ENCODE data around the gene CTBP1. TPM values are rescaled to one million over a fixed set of nuclear protein-coding genes. Genes with fewer than 3 reads are reported as not detected.

Gene CTBP1
- total and polyA plus RNA-seq, 9 of the 15 experiments (the other 6 are each of a cell fraction or from before 2014, with no cell fraction given): 14.5 to 162 (median 68.2) TPM

- TF ChIP-seq ZBTB2 (IDR thresholded peaks at IDR 0.05): no peak
- TF ChIP-seq PRPF4 (IDR thresholded peaks at IDR 0.05; ENCODE audit: insufficient read depth, low read depth, low read length, poor library complexity, severe bottlenecking): no peak
- peak; percentile 81 for TF ChIP-seq FOSL1 (tag; conservative IDR thresholded peaks at IDR 0.05)
- no peak for TF ChIP-seq U2AF1 (optimal IDR thresholded peaks at IDR 0.05; ENCODE audit: low read depth, low read length)
- TF ChIP-seq PURB (CRISPR knock-in tag; IDR thresholded peaks at IDR 0.05; ENCODE audit: low read depth): no peak
- TF ChIP-seq CBFB (CRISPR knock-in tag; IDR thresholded peaks at IDR 0.05): no peak
- TF ChIP-seq KDM1A (IDR thresholded peaks at IDR 0.05): no peak
- no peak for TF ChIP-seq CREB5 (CRISPR knock-in tag; IDR thresholded peaks at IDR 0.05)
- no peak for TF ChIP-seq ZNF311 (CRISPR knock-in tag; IDR thresholded peaks at IDR 0.05)
- TF ChIP-seq CGGBP1 (CRISPR knock-in tag; IDR thresholded peaks at IDR 0.05): no peak
- no peak for TF ChIP-seq C11orf30 (IDR thresholded peaks at IDR 0.05; ENCODE audit: low read depth)
- TF ChIP-seq MYBL2 (IDR thresholded peaks at IDR 0.05; ENCODE audit: low read depth): no peak
- no peak for TF ChIP-seq MYBL2 (CRISPR knock-in tag; IDR thresholded peaks at IDR 0.05; ENCODE audit: borderline replicate concordance)
- TF ChIP-seq ZKSCAN3 (CRISPR knock-in tag; IDR thresholded peaks at IDR 0.05): no peak
- no peak for TF ChIP-seq ZNF212 (CRISPR knock-in tag; IDR thresholded peaks at IDR 0.05)
- no peak for TF ChIP-seq CC2D1A (IDR thresholded peaks at IDR 0.05)
- TF ChIP-seq ZNF707 (CRISPR knock-in tag; conservative IDR thresholded peaks at IDR 0.05): no peak
- no peak for TF ChIP-seq POLR2AphosphoS5 (IDR thresholded peaks at IDR 0.05; ENCODE audit: control insufficient read depth, insufficient read depth, low read depth, low read length)
- TF ChIP-seq STAT6 (CRISPR knock-in tag; IDR thresholded peaks at IDR 0.05): no peak
- no peak for TF ChIP-seq NFATC3 (IDR thresholded peaks at IDR 0.05)
- TF ChIP-seq ESRRB (CRISPR knock-in tag; IDR thresholded peaks at IDR 0.05; ENCODE audit: borderline replicate concordance): no peak
- peak; percentile 82 for TF ChIP-seq ATF3 (IDR thresholded peaks at IDR 0.05)
- TF ChIP-seq ATF3 (CRISPR knock-in tag; conservative IDR thresholded peaks at IDR 0.05): no peak
- no peak for TF ChIP-seq KHSRP (IDR thresholded peaks at IDR 0.05)
- TF ChIP-seq ZNF175 (CRISPR knock-in tag; IDR thresholded peaks at IDR 0.05; ENCODE audit: low read depth): no peak
- no peak for TF ChIP-seq GTF2F1 (IDR thresholded peaks at IDR 0.05; ENCODE audit: low read depth, low read length)
These were observed 56.8 kb downstream of the CTBP1 start (continued) for GRCh38 chr4:1192091-1192492.

Measured in K562 (cell line).